B cell (primary cell): Measurements from ENCODE around the gene KBTBD13. TPM values are rescaled to one million over a fixed set of nuclear protein-coding genes. Genes with fewer than 3 reads are reported as not detected.
"Not testable (repeated sequence)": the region's sequence is repeated elsewhere in the genome, so short reads cannot be mapped to it uniquely, and the experiment has no call there.

Experiments used
- ATAC-seq: fragments of 200-7000 bp; cut with Tn5 transposase; one replicate; pipeline ENCODE4 v1.10.0; 2021; ENCODE audit warnings: low read depth, mild to moderate bottlenecking, moderate number of reproducible peaks, moderate library complexity
- CTCF ChIA-PET: fragments of 350-600 bp; sonication (Branson Sonifier 250); formaldehyde crosslinking; loops from one replicate; lab custom pipeline; 2021; ENCODE audit warnings: antibody characterized with exemption, inconsistent platforms; lab: Charles Lee
- POLR2A ChIA-PET: fragments of 350-600 bp; sonication (Branson Sonifier 250); formaldehyde crosslinking; loops from one replicate; lab custom pipeline; 2021; ENCODE audit warnings: antibody characterized with exemption; lab: Charles Lee
- DNase-seq: peaks from one replicate; pipeline ENCODE4 v3.0.0; 2013
- H2AFZ ChIP-seq: 2 replicates; pipeline ENCODE4 v1.6.1; 2012; ENCODE audit warnings: mild to moderate bottlenecking, low read depth, low read length; ENCODE audit not compliant: insufficient read depth, poor library complexity, severe bottlenecking
- H3K27ac ChIP-seq, 2 donors: 1 replicate in 1 of 2; 2 replicates in 1 of 2; pipeline ENCODE4 v1.5.1; 2012 to 2013; ENCODE audit warnings: low read length in 2 of 2, mild to moderate bottlenecking in 2 of 2, moderate library complexity in 1 of 2
- H3K27me3 ChIP-seq, 4 experiments: fragments of 200-600 bp in 1 of 4; sonication (generic) in 1 of 4; replicated peaks in 1 of 4; 1 replicate in 2 of 4; 2 replicates in 2 of 4; pipeline versions ENCODE4 v1.6.1 to v1.7.0; 2013 to 2016; ENCODE audit warnings: low read length in 3 of 4, mild to moderate bottlenecking in 2 of 4, mixed read lengths in 1 of 4, moderate library complexity in 1 of 4; ENCODE audit not compliant: insufficient read depth in 4 of 4, control insufficient read depth in 3 of 4; ENCODE audit errors: control extremely low read depth in 1 of 4
- H3K36me3 ChIP-seq, 2 experiments: replicated peaks in 1 of 2; 1 replicate in 1 of 2; 2 replicates in 1 of 2; pipeline versions ENCODE4 v1.6.1 to v1.7.1; 2013; ENCODE audit warnings: low read length in 1 of 2; ENCODE audit not compliant: insufficient read depth in 2 of 2, control insufficient read depth in 1 of 2; ENCODE audit errors: control extremely low read depth in 1 of 2, extremely low read depth in 1 of 2
- H3K4me1 ChIP-seq, 2 donors: fragments of 200-600 bp in 1 of 2; sonication (generic) in 1 of 2; 1 replicate in 1 of 2; 2 replicates in 1 of 2; pipeline versions ENCODE4 v1.5.1 to v1.6.1; 2013 to 2017; ENCODE audit warnings: low read length in 2 of 2; ENCODE audit not compliant: control insufficient read depth in 2 of 2, insufficient read depth in 2 of 2
- H3K4me2 ChIP-seq: replicated peaks from 2 replicates; pipeline ENCODE3; 2012; ENCODE audit warnings: mild to moderate bottlenecking, low read depth, low read length; ENCODE audit not compliant: poor library complexity, severe bottlenecking
- H3K4me3 ChIP-seq, 5 experiments: fragments of 200-600 bp in 1 of 5; sonication (generic) in 1 of 5; 1 replicate in 3 of 5; 2 replicates in 2 of 5; pipeline versions ENCODE4 v1.5.1 to v1.7.0; 2011 to 2016; ENCODE audit warnings: low read length in 4 of 5, mild to moderate bottlenecking in 4 of 5, low read depth in 2 of 5, control low read depth in 1 of 5, moderate library complexity in 1 of 5; ENCODE audit not compliant: insufficient read depth in 1 of 5; ENCODE audit errors: control extremely low read depth in 1 of 5, extremely low read depth in 1 of 5
- H3K79me2 ChIP-seq: fragments of 200-600 bp; sonication (generic); one replicate; pipeline ENCODE4 v1.6.0; 2016; ENCODE audit warnings: low read length; ENCODE audit not compliant: control insufficient read depth, insufficient read depth
- H3K9ac ChIP-seq: fragments of 200-600 bp; sonication (generic); 2 replicates; pipeline ENCODE4 v1.6.1; 2017; ENCODE audit warnings: mild to moderate bottlenecking, low read length, moderate library complexity
- H3K9me3 ChIP-seq, 3 donors: one replicate each; pipeline versions ENCODE4 v1.6.1 to v1.7.1; 2013; ENCODE audit warnings: low read length in 2 of 3; ENCODE audit not compliant: control insufficient read depth in 2 of 3, insufficient read depth in 1 of 3; ENCODE audit errors: control extremely low read depth in 1 of 3
- H4K20me1 ChIP-seq: 2 replicates; pipeline ENCODE4 v1.6.0; 2012; ENCODE audit warnings: mild to moderate bottlenecking, low read length; ENCODE audit not compliant: insufficient read depth, control insufficient read depth, poor library complexity, severe bottlenecking
- H3K27ac Mint-ChIP-seq: one replicate; pipeline ENCODE4 v1.8.0; 2021; ENCODE audit warnings: mixed read lengths
- H3K27me3 Mint-ChIP-seq: one replicate; pipeline ENCODE4 v1.8.0; 2021; ENCODE audit warnings: mixed read lengths
- H3K4me1 Mint-ChIP-seq: one replicate; pipeline ENCODE4 v1.8.0; 2021; ENCODE audit warnings: mixed read lengths
- H3K4me3 Mint-ChIP-seq: one replicate; pipeline ENCODE4 v1.8.0; 2021; ENCODE audit warnings: mixed read lengths
- H3K9me3 Mint-ChIP-seq: one replicate; pipeline ENCODE4 v1.8.0; 2022; ENCODE audit warnings: mixed read lengths; ENCODE audit not compliant: insufficient read depth
- CTCF ChIP-seq: fragments of 200-600 bp; IDR thresholded peaks from one replicate; pipeline ENCODE4 v1.8.0; 2022; ENCODE audit warnings: antibody characterized with exemption, mild to moderate bottlenecking
- EZH2 ChIP-seq: IDR thresholded peaks from 2 replicates; pipeline ENCODE4 v1.6.1; 2012; ENCODE audit warnings: borderline replicate concordance, low read depth, mild to moderate bottlenecking, moderate library complexity, low read length; ENCODE audit not compliant: insufficient read depth, poor library complexity, severe bottlenecking
- WGBS: methylation state at CpG from one replicate; pipeline ENCODE4 v1.1.5; 2013; ENCODE audit warnings: missing lambda C conversion rate; ENCODE audit not compliant: insufficient coverage; 5-methylcytosine and 5-hydroxymethylcytosine counted together
- intact Hi-C: fragments of 100-400 bp; cut with micrococcal nuclease; formaldehyde crosslinking; loops from one replicate; pipeline ENCODE4 v1.10.0; 2022
- polyA plus RNA-seq: library from polyadenylated mRNA; depleted of rRNA; stranded (reverse); fragments of >200 nt; gene quantifications from 2 replicates; pipeline ENCODE4 v1.2.3, GENCODE V29; 2012
- total RNA-seq, 2 donors: library from RNA; stranded (reverse); fragments of 120-200 nt in 1 of 2; gene quantifications; 1 replicate in 1 of 2; 2 replicates in 1 of 2; pipeline versions ENCODE4 v1.2.3 to v1.2.4, GENCODE V29; 2013 to 2022

The KBTBD13 gene
- total and polyA plus RNA-seq, 2 donors (not counting 1 experiment from before 2014, with no cell fraction given) = not detected

- Histone ChIP-seq H3K79me2 (no peaks in the 10 kb centered on the region), H3K9me3 (no peaks in the 10 kb centered on the region), H2AFZ (no peak overlapping the region), H4K20me1 (no peaks in the 10 kb centered on the region), H3K27ac (no peak overlapping the region), H3K36me3 (peaks cover 0 to 4% of the 10 kb centered on the region in 2 experiments), H3K9ac (no peak overlapping the region), H3K4me2 (no peak overlapping the region), H3K4me1 (no peaks in the 10 kb centered on the region), H3K27me3 (no peaks in the 10 kb centered on the region), H3K4me3 (no peak overlapping the region)
- POLR2A ChIA-PET = no interaction called here
- no peak for TF ChIP-seq CTCF
- no peak for TF ChIP-seq EZH2
- H3K4me3 Mint-ChIP-seq = no peak overlapping the region
- intact Hi-C loops = no loop called here
- no peak for ATAC-seq
- no peaks in the 10 kb centered on the region for H3K27me3 Mint-ChIP-seq
- no peaks in the 10 kb centered on the region for H3K4me1 Mint-ChIP-seq
- CTCF ChIA-PET = no interaction called here
- H3K9me3 Mint-ChIP-seq = no peaks in the 10 kb centered on the region
- no peak for DNase-seq
- WGBS = 97% methylated on average over 16 of the region's 17 CpGs
- H3K27ac Mint-ChIP-seq = no peak overlapping the region
These were observed 16.6 kb downstream of the KBTBD13 start for GRCh38 chr15:65092911-65093792.

- H3K9me3 ChIP-seq, H3K79me2 ChIP-seq, H3K27me3 Mint-ChIP-seq, POLR2A ChIA-PET, H2AFZ ChIP-seq, H3K27ac Mint-ChIP-seq, H3K4me1 ChIP-seq, DNase-seq, H3K27ac ChIP-seq, CTCF ChIA-PET, H3K4me3 Mint-ChIP-seq, intact Hi-C loops, H3K4me1 Mint-ChIP-seq, ATAC-seq, H3K9ac ChIP-seq, H4K20me1 ChIP-seq, H3K4me3 ChIP-seq, H3K9me3 Mint-ChIP-seq, H3K36me3 ChIP-seq, H3K4me2 ChIP-seq, H3K27me3 ChIP-seq: not testable (repeated sequence)
- 98% methylated on average over 12 of the region's 13 CpGs for whole genome bisulfite sequencing
These were observed 17.2 kb downstream of the KBTBD13 start for GRCh38 chr15:65093793-65094170.
